ENCODE results near the gene SLU7.

Gene SLU7

DNA sequence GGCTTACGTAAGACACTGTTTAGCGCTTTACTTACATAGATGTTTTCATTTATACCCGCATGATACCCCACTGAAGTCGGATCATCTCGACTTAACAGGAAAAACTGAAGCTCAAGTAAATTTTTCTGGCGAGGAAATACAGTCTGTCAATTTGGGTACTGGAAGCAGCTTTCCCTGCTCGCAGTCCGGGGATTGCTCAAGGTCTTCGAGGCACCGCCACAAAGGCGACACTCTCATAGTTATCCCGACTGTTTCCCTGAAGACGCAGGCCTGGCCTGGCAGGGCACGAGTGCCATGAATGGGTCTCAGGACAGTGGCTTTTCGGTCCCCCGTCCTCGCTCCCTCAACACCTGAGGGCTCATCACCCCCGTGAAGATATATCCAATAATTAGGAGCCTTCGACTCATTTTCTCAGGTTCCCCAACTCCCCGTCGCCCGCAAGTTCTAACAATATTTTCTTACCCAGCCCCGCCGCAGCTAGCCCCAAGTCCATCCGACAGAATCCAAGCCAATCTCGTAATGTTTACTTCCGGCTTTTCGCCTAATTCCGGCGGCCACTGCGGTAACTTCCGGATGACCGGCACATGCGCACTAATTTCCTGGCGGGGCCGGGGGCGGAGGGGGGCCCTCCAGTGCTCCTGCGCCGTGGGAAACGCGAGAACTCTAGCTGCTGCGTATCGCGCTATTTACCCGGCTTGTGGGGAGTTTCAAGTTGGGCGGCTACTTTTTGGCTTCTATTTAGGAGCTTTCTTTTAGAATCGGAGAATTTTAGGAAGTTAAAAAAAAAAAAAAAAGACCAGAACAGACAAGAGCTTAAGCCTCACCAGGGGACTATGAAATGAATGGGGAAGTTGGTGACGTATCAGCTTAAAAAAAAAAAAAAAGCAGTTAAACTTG is at the start of gene SLU7:
Gene SLU7 (minus strand): TSS at position 521 of the 897 bp plus-strand sequence. CDS start 3,787 bp downstream, outside the sequence.
- peak; percentile 84 to 89 (median 87) for DNase-seq (ENCODE audit: low read depth in 3 of 3)

- no peak for DNase-seq (ENCODE audit: low read depth in 3 of 3)
Observed at GRCh38 chr5:160468363-160468975, 49.6 kb upstream of the SLU7 start.

- DNase-seq (ENCODE audit: low read depth in 3 of 3) = peak; percentile 56 to 62 (median 58)
Observed at GRCh38 chr5:160467555-160468362, 48.9 kb upstream of the SLU7 start.

- DNase-seq (ENCODE audit: low read depth in 3 of 3) = no peak
Observed at GRCh38 chr5:160466889-160467554, 48.1 kb upstream of the SLU7 start.

- no peak for DNase-seq (ENCODE audit: low read depth in 3 of 3)
Observed at GRCh38 chr5:160466116-160466515, 47.2 kb upstream of the SLU7 start.

DNA sequence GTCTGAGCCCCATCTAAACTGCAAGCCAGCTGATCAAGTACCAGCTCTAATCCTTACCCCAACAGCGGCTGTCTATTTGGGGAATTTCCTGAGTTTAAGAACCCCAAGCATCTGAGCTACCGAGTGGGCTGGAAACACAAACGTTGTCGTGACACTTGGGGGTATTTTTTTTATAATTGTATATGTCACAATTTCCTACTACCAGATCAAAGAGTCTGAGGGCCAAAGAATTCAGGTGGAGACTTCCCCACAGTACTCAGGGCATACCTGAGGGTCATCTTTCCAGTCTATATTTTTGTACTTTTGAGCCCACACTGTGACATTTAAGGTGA is 45.6 kb upstream of the SLU7 start:
- DNase-seq (ENCODE audit: low read depth in 3 of 3) = no peak

DNA sequence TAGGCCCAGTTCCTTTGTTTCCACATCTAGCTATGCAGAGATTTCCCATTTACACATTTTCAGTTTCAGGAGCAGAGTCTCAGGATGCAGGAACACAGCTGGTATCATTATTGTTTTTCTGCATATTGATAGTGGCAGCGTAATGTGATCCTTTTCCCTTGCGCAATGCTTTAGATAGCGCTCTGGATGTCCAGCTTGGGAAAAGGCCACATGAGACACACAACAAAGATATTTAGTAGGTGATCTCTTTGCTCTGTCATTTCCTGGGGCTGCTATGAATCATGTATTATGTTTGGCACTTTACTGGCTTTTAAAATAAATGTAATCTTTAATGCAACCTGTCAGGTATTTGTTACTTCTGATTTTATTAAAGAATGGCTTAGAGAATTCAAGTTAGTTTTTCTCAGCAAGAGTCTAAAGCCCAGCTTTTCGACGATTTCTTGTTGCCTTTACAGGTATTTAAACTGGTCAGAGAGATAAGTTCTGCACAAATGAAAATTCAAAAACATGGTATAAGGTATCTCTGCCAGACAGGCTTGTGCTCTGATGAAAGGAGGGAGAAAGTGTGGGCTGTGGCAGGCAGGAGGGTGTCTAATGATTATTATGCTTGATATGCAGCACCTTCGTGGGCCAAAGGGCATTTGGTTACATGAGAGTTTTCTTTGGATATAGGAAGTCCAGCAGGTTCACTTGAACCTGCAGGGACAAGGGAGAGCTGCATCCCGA is 45.0 kb upstream of the SLU7 start:
- DNase-seq (ENCODE audit: low read depth in 3 of 3) = no peak

DNA sequence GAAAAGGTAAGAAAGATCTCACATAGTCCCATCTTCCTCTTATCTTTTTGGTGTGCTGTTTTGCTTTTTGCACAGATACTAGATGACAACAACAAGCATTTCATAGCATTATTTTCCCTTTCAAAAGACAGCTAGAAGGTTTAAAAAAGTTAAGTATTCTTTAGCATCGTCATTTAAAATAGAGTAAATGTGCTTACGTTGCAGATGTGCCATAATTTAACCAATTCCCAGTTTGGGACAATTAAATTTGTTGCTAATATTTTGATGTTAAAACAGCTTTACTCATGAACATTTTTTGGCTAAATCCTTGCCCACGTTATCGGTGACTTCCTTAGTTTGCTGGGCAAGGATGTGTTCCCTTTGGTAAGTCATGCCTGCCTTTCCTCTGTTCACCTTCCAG is 44.3 kb upstream of the SLU7 start:
- no peak for DNase-seq (ENCODE audit: low read depth in 3 of 3)

GRCh38 chr5:160462167-160462566 is 43.3 kb upstream of the SLU7 start:
- no peak for DNase-seq (ENCODE audit: low read depth in 3 of 3)

DNA sequence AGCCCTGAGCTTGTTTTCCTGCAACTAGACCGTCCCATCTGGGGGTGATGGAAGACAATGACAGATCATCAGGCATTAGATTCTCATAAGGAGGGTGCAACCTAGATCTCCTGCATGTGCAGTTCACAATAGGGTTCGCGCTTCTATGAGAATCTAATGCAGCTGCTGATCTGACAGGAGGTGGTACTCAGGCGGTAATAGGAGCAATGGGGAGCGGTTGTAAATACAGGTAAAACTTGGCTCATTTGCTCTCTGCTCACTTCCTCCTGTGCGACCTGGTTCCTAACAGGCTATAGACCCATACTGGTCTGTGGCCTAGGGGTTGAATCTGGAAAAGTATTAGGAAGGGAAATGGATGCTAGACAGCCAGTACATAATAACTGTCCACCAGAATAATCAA is 42.5 kb upstream of the SLU7 start:
- no peak for DNase-seq (ENCODE audit: low read depth in 3 of 3)

DNA sequence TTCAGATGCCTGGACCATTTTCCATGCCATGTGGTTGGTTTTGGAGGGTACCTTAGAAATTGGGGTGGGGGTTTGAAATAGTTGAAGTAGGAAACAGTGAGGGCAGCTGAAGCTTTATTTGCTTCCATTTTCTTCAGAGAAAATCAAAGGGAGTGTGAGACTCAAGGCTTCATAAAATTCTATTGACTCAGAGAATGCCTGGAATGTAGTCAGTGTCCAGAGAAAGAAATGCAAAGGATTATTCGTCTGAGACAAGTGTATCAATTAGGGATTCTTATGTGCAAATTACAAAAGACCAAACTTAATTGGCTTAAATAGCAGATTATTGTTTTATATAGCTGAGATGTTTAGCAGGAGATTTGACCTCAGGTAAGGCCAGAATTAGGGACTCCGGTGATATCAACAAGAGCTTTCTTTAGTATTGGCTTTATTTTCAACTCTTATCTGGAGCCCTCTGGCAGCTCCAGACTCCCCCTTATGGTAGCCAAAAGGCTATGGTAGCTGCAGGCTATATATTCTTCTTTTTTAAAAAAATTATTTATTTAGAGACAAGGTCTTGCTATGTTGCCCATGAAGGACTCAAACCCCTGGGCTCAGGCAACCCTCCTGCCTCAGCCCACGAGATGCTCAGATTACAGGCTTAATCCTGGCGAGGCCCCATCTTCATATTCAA is 41.6 kb upstream of the SLU7 start:
- DNase-seq (ENCODE audit: low read depth in 3 of 3) = no peak

DNA sequence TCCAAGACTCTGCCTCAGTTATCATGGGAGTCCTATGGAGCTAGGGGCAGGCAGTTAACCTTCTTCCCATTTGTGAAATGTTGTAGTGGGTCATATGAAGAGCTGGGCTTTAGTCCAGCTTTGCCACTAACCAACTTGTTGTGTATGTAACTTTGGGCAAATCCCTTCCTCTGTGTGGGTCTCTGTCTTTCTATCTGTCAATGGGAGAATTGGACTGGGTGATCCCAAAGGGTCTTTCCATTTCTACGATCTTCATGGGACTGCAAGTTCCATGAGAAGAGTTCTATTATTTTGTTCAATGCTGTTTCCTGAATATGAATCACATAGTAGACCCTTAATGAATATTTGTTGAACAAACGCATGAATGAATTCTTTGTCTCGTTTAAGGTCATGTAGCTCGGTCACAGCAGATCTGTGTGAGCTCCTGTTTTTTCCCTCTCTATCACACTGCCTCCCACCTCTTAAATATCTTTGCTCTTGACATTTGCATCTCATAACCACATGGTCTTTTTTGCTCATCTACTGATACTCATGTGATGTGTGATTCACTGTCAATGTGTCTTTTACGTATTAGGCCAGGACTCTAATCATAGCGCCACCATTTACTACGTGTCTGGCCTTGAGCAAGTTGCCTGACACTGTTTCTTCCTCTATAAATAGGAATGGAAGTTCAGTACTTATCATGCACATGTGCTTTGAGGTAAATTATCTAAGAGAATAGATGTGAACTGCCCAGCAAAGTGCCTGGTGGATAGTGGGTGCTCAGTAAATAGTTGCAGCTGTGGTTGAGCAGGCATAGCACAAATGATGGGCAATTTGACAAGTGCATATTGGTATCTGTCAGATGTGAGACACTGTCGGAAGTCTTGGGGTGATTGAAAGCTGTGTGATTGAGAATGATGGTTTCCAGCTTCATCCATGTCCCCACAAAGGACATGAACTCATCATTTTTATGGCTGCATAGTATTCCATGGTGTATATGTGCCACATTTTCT is 40.2 kb upstream of the SLU7 start:
- DNase-seq (ENCODE audit: low read depth in 3 of 3) = no peak

DNA sequence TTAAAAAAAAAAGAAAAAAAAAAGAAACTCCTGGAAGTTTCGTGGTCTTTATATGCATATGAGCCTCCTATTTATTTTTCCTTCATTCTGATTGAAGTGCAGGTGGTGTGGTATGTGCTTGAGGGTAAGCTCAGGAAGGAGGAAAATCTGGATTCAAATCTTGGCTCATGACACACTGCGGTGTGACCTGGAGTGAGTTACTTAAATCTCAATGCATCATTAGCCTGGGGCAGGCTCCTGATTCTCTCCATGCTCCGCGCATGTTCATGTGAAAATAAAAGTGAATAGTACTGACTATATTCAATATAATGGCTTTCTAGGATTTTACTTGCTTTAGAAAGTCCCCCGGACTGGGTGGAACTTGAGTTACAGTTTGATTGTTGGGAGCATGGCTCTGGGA is 38.4 kb upstream of the SLU7 start:
- no peak for DNase-seq (ENCODE audit: low read depth in 3 of 3)

- DNase-seq (ENCODE audit: low read depth in 3 of 3) = no peak
Observed at GRCh38 chr5:160456480-160457177, 37.7 kb upstream of the SLU7 start.

DNA sequence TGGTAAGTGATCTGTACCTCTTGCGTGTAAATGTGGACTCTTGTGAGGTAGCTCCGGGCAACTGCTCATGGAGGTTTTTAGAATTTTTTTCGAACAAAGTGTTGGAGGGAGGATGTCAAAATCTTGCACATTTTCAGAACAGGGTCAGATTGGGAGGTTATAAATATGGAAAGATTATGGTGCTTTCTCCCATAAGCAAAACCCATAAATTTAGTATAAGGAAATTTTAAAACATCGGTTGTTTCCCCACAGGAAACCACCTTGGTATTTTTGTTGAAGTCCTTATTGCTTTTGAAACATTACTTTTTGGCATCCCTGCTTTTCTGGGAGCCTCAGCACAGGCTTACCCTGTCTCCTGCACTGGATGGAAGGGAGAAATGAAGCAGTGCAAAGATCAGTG is 36.7 kb upstream of the SLU7 start:
- no peak for DNase-seq (ENCODE audit: low read depth in 3 of 3)

- DNase-seq (ENCODE audit: low read depth in 3 of 3) = no peak
Observed at GRCh38 chr5:160453751-160454150, 34.9 kb upstream of the SLU7 start.

- DNase-seq (ENCODE audit: low read depth in 3 of 3) = no peak
Observed at GRCh38 chr5:160452795-160453194, 33.9 kb upstream of the SLU7 start.

DNA sequence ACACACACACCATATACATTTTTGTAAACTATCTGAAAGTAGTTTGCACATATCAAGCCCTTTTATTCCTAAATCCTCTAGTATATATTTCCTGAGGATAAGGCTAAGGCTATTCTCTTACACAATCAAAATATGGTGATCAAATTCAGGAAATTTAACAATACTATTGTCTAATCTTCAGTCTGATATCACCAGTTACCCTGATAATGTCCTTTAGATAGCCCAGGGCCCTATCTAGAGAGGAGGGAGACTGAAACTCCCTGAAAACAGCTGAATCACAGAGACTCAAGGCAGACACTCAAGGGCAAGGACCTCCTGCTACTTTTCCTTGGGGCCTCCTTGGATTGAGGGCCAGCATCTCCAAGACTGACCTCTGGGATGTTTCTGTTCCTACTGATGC is 33.2 kb upstream of the SLU7 start:
- no peak for DNase-seq (ENCODE audit: low read depth in 3 of 3)

DNA sequence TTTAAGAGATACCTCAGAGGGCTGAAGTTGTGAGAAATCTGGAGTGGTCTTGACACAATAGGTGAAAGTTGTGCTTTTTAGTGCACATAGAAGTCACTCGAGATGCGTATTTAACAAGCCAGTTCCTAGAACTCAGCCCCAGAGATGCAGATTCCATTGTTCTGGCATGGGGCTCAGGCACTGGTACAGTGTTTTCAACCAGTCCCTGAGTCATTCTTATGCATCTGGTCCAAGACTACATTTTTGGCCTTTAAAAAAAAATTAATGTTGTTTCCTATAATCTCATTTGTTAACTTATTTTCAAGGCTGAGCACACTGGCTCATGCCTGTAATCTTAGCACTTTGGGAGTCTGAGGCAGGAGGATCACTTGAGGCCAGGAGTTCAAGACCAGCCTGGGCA is 32.4 kb upstream of the SLU7 start:
- no peak for DNase-seq (ENCODE audit: low read depth in 3 of 3)

Measured in stimulated activated CD4-positive, alpha-beta T cell treated with anti-CD3 and anti-CD28 coated beads, TNF-alpha, amount 100 ng/mL, for 4 hours (primary cell).